ENCODE data around the gene C2CD4C.

DNA sequence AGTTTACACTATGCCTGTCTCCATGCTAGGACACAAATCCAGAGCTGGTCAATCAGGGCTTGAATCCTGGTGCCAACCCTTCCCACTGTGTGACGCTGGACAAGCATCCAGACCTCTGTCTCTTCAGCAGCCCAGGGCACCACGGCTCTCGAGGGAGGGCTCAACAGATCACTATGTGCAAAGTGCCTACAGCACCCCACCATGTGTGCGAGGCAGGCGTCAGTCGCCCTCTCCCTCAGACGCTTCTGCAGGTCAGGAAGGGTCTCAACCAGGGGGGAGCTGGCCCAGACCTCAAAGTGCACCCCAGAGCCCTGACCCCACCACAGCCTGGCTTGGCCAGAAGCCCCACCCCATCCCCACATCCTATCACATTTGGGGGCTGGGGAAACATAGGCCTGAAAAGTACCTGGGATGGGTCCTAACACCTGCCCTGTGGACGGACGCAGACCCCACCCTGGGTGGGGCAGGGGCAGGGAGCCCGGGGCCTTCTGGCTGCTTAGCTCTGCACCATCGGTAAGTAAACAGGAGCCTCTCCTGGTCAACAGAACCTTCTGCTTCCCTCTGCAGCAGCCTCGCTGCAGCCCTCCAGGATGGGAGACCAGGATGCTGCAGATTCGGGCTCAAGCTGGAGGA, 2.9 kb upstream of the C2CD4C start:
- TF ChIP-seq, protein P1, sequence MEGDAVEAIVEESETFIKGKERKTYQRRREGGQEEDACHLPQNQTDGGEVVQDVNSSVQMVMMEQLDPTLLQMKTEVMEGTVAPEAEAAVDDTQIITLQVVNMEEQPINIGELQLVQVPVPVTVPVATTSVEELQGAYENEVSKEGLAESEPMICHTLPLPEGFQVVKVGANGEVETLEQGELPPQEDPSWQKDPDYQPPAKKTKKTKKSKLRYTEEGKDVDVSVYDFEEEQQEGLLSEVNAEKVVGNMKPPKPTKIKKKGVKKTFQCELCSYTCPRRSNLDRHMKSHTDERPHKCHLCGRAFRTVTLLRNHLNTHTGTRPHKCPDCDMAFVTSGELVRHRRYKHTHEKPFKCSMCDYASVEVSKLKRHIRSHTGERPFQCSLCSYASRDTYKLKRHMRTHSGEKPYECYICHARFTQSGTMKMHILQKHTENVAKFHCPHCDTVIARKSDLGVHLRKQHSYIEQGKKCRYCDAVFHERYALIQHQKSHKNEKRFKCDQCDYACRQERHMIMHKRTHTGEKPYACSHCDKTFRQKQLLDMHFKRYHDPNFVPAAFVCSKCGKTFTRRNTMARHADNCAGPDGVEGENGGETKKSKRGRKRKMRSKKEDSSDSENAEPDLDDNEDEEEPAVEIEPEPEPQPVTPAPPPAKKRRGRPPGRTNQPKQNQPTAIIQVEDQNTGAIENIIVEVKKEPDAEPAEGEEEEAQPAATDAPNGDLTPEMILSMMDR (IDR thresholded peaks at IDR 0.05), result no peak
- no peak for TF ChIP-seq POLR2A (IDR thresholded peaks at IDR 0.05)
